Measurements from ENCODE around the gene CYP4F22.

Gene CYP4F22

GRCh38 chr19:15575406-15575805 is 67.1 kb downstream of the CYP4F22 start:
- no peak overlapping the region for H2AFZ ChIP-seq (ENCODE audit: low read depth)
- H3K79me2 ChIP-seq (ENCODE audit: insufficient read depth, low read depth): no peaks in the 10 kb centered on the region
- H3K36me3 ChIP-seq (ENCODE audit: insufficient read depth): no peaks in the 10 kb centered on the region
- H3K4me1 ChIP-seq (ENCODE audit: low read depth, poor library complexity, severe bottlenecking): no peaks in the 10 kb centered on the region
- peaks cover 19% of the 10 kb centered on the region; the same call in 1 of the 2 replicates for H3K27me3 ChIP-seq (ENCODE audit: insufficient read depth, low read depth)
- no peaks in the 10 kb centered on the region for H4K20me1 ChIP-seq (ENCODE audit: insufficient read depth)
- no peak overlapping the region for H3K4me3 ChIP-seq (IDR thresholded peaks at IDR 0.05; ENCODE audit: insufficient read depth, low read depth, low read length)
- H3K9ac ChIP-seq: no peak overlapping the region
- no peak overlapping the region for H3K27ac ChIP-seq
- no peak overlapping the region for H3K4me2 ChIP-seq
- no peak for TF ChIP-seq CTCF (conservative IDR thresholded peaks at IDR 0.05; ENCODE audit: low read depth, low read length)

- H2AFZ ChIP-seq (ENCODE audit: low read depth): no peak overlapping the region
- H3K4me1 ChIP-seq (ENCODE audit: low read depth, poor library complexity, severe bottlenecking): no peaks in the 10 kb centered on the region
- H3K9ac ChIP-seq: no peak overlapping the region
- no peak overlapping the region for H3K4me3 ChIP-seq (IDR thresholded peaks at IDR 0.05; ENCODE audit: insufficient read depth, low read depth, low read length)
- no peak overlapping the region for H3K4me2 ChIP-seq
- H3K79me2 ChIP-seq (ENCODE audit: insufficient read depth, low read depth): no peaks in the 10 kb centered on the region
- TF ChIP-seq CTCF (conservative IDR thresholded peaks at IDR 0.05; ENCODE audit: low read depth, low read length): no peak
- H4K20me1 ChIP-seq (ENCODE audit: insufficient read depth): no peaks in the 10 kb centered on the region
- peaks cover 27% of the 10 kb centered on the region; the same call in 1 of the 2 replicates for H3K27me3 ChIP-seq (ENCODE audit: insufficient read depth, low read depth)
- H3K36me3 ChIP-seq (ENCODE audit: insufficient read depth): no peaks in the 10 kb centered on the region
- no peak overlapping the region for H3K27ac ChIP-seq
Measured at GRCh38 chr19:15576526-15577156, 68.3 kb downstream of the CYP4F22 start.

- no peak for TF ChIP-seq CTCF (conservative IDR thresholded peaks at IDR 0.05; ENCODE audit: low read depth, low read length)
- Histone ChIP-seq H3K36me3 (ENCODE audit: insufficient read depth) (no peaks in the 10 kb centered on the region), H3K4me2 (no peak overlapping the region), H3K4me1 (ENCODE audit: low read depth, poor library complexity, severe bottlenecking) (no peaks in the 10 kb centered on the region), H2AFZ (ENCODE audit: low read depth) (no peak overlapping the region), H3K27ac (no peak overlapping the region), H3K79me2 (ENCODE audit: insufficient read depth, low read depth) (no peaks in the 10 kb centered on the region), H3K9ac (no peak overlapping the region), H3K27me3 (ENCODE audit: insufficient read depth, low read depth) (peaks cover 27% of the 10 kb centered on the region; the same call in 1 of the 2 replicates), H3K4me3 (IDR thresholded peaks at IDR 0.05; ENCODE audit: insufficient read depth, low read depth, low read length) (no peak overlapping the region), H4K20me1 (ENCODE audit: insufficient read depth) (no peaks in the 10 kb centered on the region)
Measured at GRCh38 chr19:15577184-15577771, 69.0 kb downstream of the CYP4F22 start.

GRCh38 chr19:15583346-15583745 is 75.0 kb downstream of the CYP4F22 start:
- Histone ChIP-seq H3K4me3 (IDR thresholded peaks at IDR 0.05; ENCODE audit: insufficient read depth, low read depth, low read length) (no peak overlapping the region), H3K36me3 (ENCODE audit: insufficient read depth) (no peaks in the 10 kb centered on the region), H3K27me3 (ENCODE audit: insufficient read depth, low read depth) (peaks cover 21% of the 10 kb centered on the region; the same call in 1 of the 2 replicates), H3K9ac (no peak overlapping the region), H3K27ac (no peak overlapping the region), H2AFZ (ENCODE audit: low read depth) (no peak overlapping the region), H3K79me2 (ENCODE audit: insufficient read depth, low read depth) (no peaks in the 10 kb centered on the region), H3K4me1 (ENCODE audit: low read depth, poor library complexity, severe bottlenecking) (no peaks in the 10 kb centered on the region), H3K4me2 (no peak overlapping the region), H4K20me1 (ENCODE audit: insufficient read depth) (no peaks in the 10 kb centered on the region)
- TF ChIP-seq CTCF (conservative IDR thresholded peaks at IDR 0.05; ENCODE audit: low read depth, low read length): no peak

Data from KMS-11 (cell line).